K562 (cell line): ENCODE results near the gene TMEM14C. TPM values are rescaled to one million over a fixed set of nuclear protein-coding genes. Genes with fewer than 3 reads are reported as not detected.
A peak's percentile ranks its signal among the peaks of the same experiment; 100 is the strongest.

ENCODE experiments used
- ARID2 ChIP-seq: fragments of 450-650 bp; IDR thresholded peaks from 2 replicates; pipeline ENCODE4 v1.6.1; 2017; ENCODE audit warnings: antibody characterized with exemption, mild to moderate bottlenecking
- CBX2 ChIP-seq: fragments of 200-600 bp; sonication (generic); IDR thresholded peaks from one replicate; pipeline ENCODE4 v1.6.1; 2012; ENCODE audit warnings: mild to moderate bottlenecking, low read length, inconsistent platforms; ENCODE audit not compliant: insufficient read depth, poor library complexity, severe bottlenecking
- E4F1 ChIP-seq: fragments of 250-450 bp; sonication (Bioruptor Pico); IDR thresholded peaks from 2 replicates; pipeline ENCODE4 v1.5.0; 2021; ENCODE audit warnings: mild to moderate bottlenecking, borderline replicate concordance
- ELK1 ChIP-seq: sonication (generic); formaldehyde crosslinking; IDR thresholded peaks from 2 replicates; pipeline ENCODE4 v1.8.1; 2022; ENCODE audit warnings: missing genetic modification reagents
- HMG20A ChIP-seq: fragments of 450-650 bp; formaldehyde crosslinking; conservative IDR thresholded peaks from 2 replicates; pipeline ENCODE4 v1.4.0; 2020; ENCODE audit warnings: mild to moderate bottlenecking, mixed read lengths
- MAFG ChIP-seq: fragments of 450-650 bp; conservative IDR thresholded peaks from 2 replicates; pipeline ENCODE4 v1.6.1; 2016; ENCODE audit warnings: missing genetic modification characterization, missing compliant biosample characterization
- MAFK ChIP-seq: IDR thresholded peaks from 2 replicates; pipeline ENCODE4 v1.6.1; 2011; ENCODE audit warnings: low read length, improper control_type of control experiment
- MBD1 ChIP-seq: fragments of 250-450 bp; sonication (Bioruptor Pico); IDR thresholded peaks from 2 replicates; pipeline ENCODE4 v1.8.0; 2022; ENCODE audit warnings: inconsistent platforms
- NFYB ChIP-seq: IDR thresholded peaks from 2 replicates; pipeline ENCODE4 v1.6.1; 2011; ENCODE audit warnings: mild to moderate bottlenecking, moderate library complexity; ENCODE audit not compliant: insufficient read length; ENCODE audit errors: extremely low read depth
- PHF21A ChIP-seq: fragments of 450-650 bp; IDR thresholded peaks from 2 replicates; pipeline ENCODE4 v1.6.1; 2017; ENCODE audit warnings: low read depth, borderline replicate concordance
- RBM22 ChIP-seq: fragments of 200-400 bp; formaldehyde crosslinking; IDR thresholded peaks from 2 replicates; pipeline ENCODE4 v1.6.1; 2018; ENCODE audit warnings: low read length, low read depth; ENCODE audit not compliant: poor library complexity, severe bottlenecking
- RCOR1 ChIP-seq, 2 experiments: IDR thresholded peaks; 2 replicates each; pipeline ENCODE4 v1.6.1; 2012; ENCODE audit warnings: low read depth in 2 of 2, low read length in 2 of 2, borderline replicate concordance in 1 of 2, improper control_type of control experiment in 1 of 2
- SMAD4 ChIP-seq: fragments of 250-450 bp; sonication (Bioruptor Pico); conservative IDR thresholded peaks from 2 replicates; pipeline ENCODE4 v1.8.0; 2021; ENCODE audit warnings: inconsistent platforms, mild to moderate bottlenecking, moderate library complexity
- THRAP3 ChIP-seq: fragments of 450-650 bp; IDR thresholded peaks from 2 replicates; pipeline ENCODE4 v1.6.1; 2016; ENCODE audit warnings: mild to moderate bottlenecking, inconsistent platforms, borderline replicate concordance
- ZBTB11 ChIP-seq, 3 experiments: fragments of 200-800 bp in 1 of 3; fragments of 250-450 bp in 1 of 3; fragments of 450-650 bp in 1 of 3; sonication (Bioruptor Pico) in 1 of 3; sonication (Bioruptor generic) in 1 of 3; formaldehyde crosslinking in 1 of 3; IDR thresholded peaks; 2 replicates each; pipeline versions ENCODE4 v1.6.1 to v1.8.0; 2016 to 2022; ENCODE audit warnings: mild to moderate bottlenecking in 2 of 3, missing genetic modification characterization in 2 of 3, missing compliant biosample characterization in 1 of 3, moderate library complexity in 1 of 3
- ZBTB17 ChIP-seq: fragments of 450-650 bp; formaldehyde crosslinking; IDR thresholded peaks from 2 replicates; pipeline ENCODE4 v1.4.0; 2020; ENCODE audit warnings: mild to moderate bottlenecking
- ZNF134 ChIP-seq: fragments of 250-450 bp; sonication (Bioruptor Pico); conservative IDR thresholded peaks from 2 replicates; pipeline ENCODE4 v1.4.0; 2020
- ZNF140 ChIP-seq: fragments of 250-450 bp; sonication (Bioruptor Pico); IDR thresholded peaks from 2 replicates; pipeline ENCODE4 v1.8.0; 2021; ENCODE audit warnings: moderate library complexity, mild to moderate bottlenecking, inconsistent platforms
- ZNF239 ChIP-seq: fragments of 250-450 bp; sonication (Bioruptor Pico); IDR thresholded peaks from 2 replicates; pipeline ENCODE4 v1.4.0; 2020; ENCODE audit warnings: mild to moderate bottlenecking
- ZNF324 ChIP-seq: fragments of 250-450 bp; sonication (Bioruptor Pico); IDR thresholded peaks from 2 replicates; pipeline ENCODE4 v1.4.0; 2020; ENCODE audit warnings: mild to moderate bottlenecking
- polyA plus RNA-seq, 8 experiments: library from polyadenylated mRNA; depleted of rRNA in 4 of 8; stranded (reverse) in 5 of 8; unstranded in 3 of 8; fragments of >200 nt; fragmentation: Nextera tagmentation in 2 of 8; fragmentation: Illumina TruSeq in 1 of 8; extraction: Ambion mirVana in 2 of 8; extraction: Trizol in 1 of 8; gene quantifications; 2 replicates each; pipeline versions ENCODE4 v1.2.1 to v1.2.3, GENCODE V29; 2011 to 2014; ENCODE audit warnings: inconsistent platforms in 1 of 8, missing spikeins in 1 of 8
- total RNA-seq, 7 experiments: library from RNA; depleted of rRNA in 6 of 7; stranded (reverse); fragments of >200 nt in 6 of 7; fragmentation: Illumina TruSeq in 2 of 7; extraction: Trizol in 2 of 7; gene quantifications; 2 replicates each; pipeline versions ENCODE4 v1.2.1 to v1.2.3, GENCODE V29; 2011 to 2021; ENCODE audit warnings: low replicate concordance in 1 of 7

TMEM14C gene
- total and polyA plus RNA-seq, 9 of the 15 experiments (the other 6 are each of a cell fraction or from before 2014, with no cell fraction given), result 151 to 496 (median 263) TPM

GRCh38 chr6:10719296-10719963 is 3.4 kb upstream of the TMEM14C start (continued):
- no peak for TF ChIP-seq ZNF239 (CRISPR knock-in tag)
- no peak for TF ChIP-seq ZBTB11 (CRISPR knock-in tag; IDR thresholded peaks at IDR 0.05)
- peak; percentile 76 for TF ChIP-seq MAFG
- no peak for TF ChIP-seq CBX2
- TF ChIP-seq ZBTB17 (CRISPR knock-in tag), result no peak
- no peak for TF ChIP-seq ZNF324 (CRISPR knock-in tag)
- TF ChIP-seq MAFK, result peak; percentile 82
- no peak for TF ChIP-seq THRAP3
- peak; percentile 95 for TF ChIP-seq NFYB
- no peak for TF ChIP-seq RCOR1 (IDR thresholded peaks at IDR 0.05; ENCODE audit: borderline replicate concordance in 1 of 2, low read depth in 2 of 2, low read length in 2 of 2)
- TF ChIP-seq SMAD4 (CRISPR knock-in tag), result no peak
- no peak for TF ChIP-seq PHF21A
- TF ChIP-seq ELK1, result no peak
- no peak for TF ChIP-seq MBD1 (CRISPR knock-in tag)
- TF ChIP-seq HMG20A (CRISPR knock-in tag), result no peak
- no peak for TF ChIP-seq ZNF134 (CRISPR knock-in tag)
- TF ChIP-seq ARID2, result no peak
- TF ChIP-seq ZNF140 (CRISPR knock-in tag), result no peak
- TF ChIP-seq E4F1 (CRISPR knock-in tag), result no peak
- no peak for TF ChIP-seq RBM22
